ENCODE measurements around the gene MDK.

GRCh38 chr11:46392421-46393230, 11.2 kb downstream of the MDK start:
- TF ChIP-seq CTCF (IDR thresholded peaks at IDR 0.05) (no peak), EP300 (IDR thresholded peaks at IDR 0.05) (no peak), POLR2AphosphoS5 (IDR thresholded peaks at IDR 0.05) (peak in 1 of 3 donors; percentile 43)

Data from stomach (tissue), 4 donors.